Fibroblast of peridontal ligament (primary cell): ENCODE results near the gene IRF1.
"Not testable (repeated sequence)": the region's sequence is repeated elsewhere in the genome, so short reads cannot be mapped to it uniquely, and the experiment has no call there.

Experiments used
- DNase-seq: peaks from one replicate; pipeline ENCODE4 v3.0.0-alpha.2; 2010; ENCODE audit errors: extremely low read depth

IRF1 gene

DNA sequence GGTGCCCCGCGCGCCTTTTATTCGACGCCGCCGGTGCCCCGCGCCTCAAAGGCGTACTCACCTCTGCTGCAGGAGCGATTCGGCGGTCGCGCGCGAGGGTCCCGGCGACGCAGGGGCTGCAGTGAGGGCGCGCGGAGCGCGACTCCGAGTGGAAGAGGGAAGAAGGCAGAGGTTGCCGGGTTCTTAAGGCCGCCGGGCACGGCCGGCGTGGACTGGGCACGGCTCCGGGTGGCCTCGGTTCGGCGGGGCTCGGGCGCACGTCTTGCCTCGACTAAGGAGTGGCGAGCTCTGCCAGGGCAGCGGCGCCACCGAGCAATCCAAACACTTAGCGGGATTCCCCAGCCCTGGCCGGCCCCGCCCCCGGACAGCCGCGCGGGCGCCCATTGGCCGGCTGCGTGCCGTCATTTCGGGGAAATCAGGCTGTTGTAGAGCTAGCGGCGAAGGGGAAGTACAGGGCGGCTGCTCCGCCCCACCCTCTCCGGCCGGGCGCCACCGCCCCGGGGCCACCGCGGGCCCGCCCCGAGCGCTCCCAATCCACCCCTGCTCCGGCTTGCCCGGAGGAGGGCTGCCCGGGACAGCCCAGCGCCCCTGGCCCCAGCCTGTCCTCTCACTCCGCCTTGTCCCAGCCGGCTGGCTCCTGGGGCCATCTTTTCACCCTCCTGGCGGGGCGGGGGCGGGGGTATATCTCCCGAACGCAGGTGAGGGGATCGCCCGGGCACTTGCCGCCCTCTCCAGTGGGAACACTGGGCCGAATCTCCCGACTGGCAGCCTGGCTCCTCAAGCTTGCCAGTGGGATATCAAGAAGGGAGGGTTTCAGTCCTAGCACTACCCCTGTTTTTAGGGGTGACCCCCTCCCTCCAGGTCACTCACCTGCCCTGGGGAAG, at the start of gene IRF1:
Gene IRF1 (minus strand): TSS at position 290 of the 884 bp plus-strand sequence. CDS start 1,295 bp downstream, outside the sequence.
- peak; percentile 95 for DNase-seq

- DNase-seq = no peak
These were observed 49.6 kb upstream of the IRF1 start for GRCh38 chr5:132540149-132540548.

GRCh38 chr5:132539716-132540115, 49.1 kb upstream of the IRF1 start:
- DNase-seq = no peak

GRCh38 chr5:132530946-132531345, 40.4 kb upstream of the IRF1 start:
- no peak for DNase-seq

DNA sequence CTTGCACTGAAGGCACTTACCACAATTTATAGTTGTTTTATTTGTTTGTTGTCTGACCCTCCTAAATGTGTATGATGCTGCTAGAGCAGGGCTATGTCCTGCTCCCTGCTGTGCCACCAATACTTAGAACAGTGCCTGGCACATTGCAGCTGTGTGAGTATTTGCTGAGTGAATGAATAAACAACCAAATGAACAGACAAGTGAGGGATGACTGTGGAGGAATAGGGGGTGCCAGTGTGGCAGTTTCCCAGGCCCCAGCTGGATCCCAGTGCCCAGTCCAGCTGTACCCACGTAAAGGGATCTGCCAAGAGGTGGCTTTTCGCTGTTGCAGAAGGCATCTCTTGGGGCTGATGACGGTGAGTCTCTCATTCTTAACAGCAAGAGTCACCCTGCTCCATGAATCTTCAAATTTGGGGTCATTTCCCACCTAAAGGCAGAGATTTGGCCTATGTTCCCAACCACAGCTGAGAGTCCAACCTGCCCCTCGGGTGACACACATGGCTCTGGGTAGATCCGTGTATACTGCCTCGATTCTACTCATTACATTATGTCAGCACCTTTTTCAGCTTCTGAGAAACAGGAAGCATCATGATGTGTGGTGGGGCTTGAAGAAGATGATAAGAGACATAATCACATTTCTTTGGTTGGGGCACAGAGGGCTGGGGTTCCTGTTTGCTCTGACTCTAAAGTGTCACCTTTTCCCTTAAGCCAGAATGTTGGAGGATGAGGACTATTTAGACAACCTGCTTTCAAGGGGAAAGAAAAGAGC, 38.5 kb upstream of the IRF1 start:
- DNase-seq = no peak

GRCh38 chr5:132528021-132528420, 37.4 kb upstream of the IRF1 start:
- no peak for DNase-seq

GRCh38 chr5:132526974-132527564, 36.5 kb upstream of the IRF1 start:
- no peak for DNase-seq

- peak; percentile 62 for DNase-seq
These were observed 35.9 kb upstream of the IRF1 start for GRCh38 chr5:132526290-132526973.

DNA sequence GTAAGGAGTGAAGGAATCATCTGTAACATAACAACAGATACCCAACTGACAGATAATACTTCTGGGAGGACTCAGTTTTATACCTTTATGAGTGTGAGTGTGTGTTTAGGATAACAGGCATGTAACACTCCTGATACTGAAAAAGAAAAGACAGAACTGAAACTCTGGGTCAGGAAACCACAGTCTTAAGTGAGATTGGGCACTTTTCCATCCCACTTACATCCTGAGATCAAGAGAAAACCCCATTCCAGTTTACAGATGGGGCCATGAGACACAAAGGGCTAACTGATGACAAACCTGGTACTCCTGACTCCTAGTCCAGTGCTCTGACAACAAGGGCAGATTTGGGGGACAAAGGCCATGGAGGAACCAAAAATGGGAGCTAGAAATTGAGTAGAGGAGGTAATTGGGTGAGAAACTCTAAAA, 34.7 kb upstream of the IRF1 start:
- DNase-seq = no peak

GRCh38 chr5:132524877-132525276, 34.3 kb upstream of the IRF1 start:
- not testable (repeated sequence) for DNase-seq

DNA sequence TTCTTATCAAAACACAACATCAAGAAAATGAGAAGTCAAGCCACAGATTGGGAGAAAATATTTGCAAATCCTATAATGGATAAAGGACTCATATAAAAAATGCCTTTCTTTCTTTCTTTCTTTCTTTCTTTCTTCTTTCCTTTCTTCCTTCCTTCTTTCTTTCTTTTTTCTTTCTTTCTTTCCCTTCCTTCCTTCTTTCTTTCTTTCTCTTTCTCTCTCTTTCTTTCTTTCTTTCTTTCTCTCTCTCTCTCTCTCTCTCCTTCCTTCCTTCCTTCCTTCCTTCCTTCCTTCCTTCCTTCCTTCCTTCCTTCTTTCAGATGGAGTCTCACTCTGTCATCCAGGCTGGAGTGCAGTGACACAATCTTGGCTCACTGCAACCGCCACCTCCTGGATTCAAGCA, 31.5 kb upstream of the IRF1 start:
- not testable (repeated sequence) for DNase-seq

DNA sequence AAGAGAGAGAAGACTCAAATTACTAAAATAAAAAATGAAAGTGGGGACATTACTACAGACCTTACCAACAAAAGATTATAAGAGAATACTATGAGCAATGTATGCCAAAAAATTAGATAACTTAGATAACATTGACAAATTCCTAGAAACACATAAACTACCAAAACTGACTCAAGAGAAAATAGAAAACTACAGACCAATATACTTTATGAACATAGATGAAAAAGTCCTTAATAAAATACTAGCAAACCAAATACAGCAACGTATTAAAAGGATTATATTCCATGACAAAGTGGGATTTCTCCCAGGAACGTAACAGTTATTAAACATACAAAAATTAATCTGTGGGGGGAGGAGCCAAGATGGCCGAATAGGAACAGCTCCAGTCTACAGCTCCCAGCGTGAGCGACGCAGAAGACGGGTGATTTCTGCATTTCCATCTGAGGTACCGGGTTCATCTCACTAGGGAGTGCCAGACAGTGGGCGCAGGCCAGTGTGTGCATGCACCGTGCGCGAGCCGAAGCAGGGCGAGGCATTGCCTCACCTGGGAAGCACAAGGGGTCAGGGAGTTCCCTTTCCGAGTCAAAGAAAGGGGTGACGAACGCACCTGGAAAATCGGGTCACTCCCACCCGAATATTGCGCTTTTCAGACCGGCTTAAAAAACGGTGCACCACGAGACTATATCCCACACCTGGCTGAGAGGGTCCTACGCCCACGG, 23.2 kb upstream of the IRF1 start:
- DNase-seq = not testable (repeated sequence)

DNA sequence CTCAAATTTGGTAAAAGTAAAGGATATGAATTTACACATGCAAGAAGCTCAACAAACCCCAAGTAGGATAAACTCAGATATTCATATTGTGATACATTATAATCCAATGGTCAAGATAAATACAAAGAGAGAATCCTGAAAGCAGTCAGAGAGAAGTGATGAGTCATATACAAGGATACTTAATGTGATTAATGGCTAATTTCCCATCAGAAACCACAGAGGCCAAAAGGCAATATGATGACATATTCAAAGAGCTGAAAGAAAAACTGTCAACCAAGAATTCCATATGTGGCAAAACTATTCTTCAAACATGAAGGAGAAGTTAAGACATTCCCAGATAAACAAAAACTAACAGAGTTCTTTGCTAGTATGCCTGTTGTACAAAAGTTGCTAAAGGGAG, 19.5 kb upstream of the IRF1 start:
- DNase-seq = no peak

DNA sequence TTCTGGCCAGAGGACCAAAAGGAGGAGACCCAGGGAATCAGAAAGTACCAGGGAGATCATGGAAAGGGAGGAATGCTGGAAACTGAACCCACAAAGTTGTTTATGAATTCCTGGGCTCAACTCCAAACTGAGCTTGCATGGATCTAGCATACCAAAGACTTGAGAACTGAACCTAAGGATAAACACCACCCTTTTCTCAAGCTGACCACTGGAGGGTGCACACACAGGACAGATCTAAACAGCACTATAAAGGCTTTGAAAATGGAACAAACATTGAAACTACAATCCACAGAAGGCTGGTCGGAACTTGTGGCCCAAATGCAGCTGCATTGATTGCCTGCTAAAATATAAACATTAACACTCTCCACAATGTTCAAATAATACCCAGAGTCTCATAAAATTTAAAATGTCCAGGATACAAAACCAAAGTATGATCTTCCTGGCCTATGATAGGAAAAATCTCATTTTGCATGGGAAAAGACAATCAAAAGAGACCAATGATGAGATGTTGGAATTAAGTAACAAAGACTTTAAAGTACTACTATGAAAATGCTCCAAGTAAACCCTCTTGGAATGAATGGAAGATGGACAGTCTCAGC, 15.6 kb upstream of the IRF1 start:
- peak; percentile 99 for DNase-seq

- peak; percentile 53 for DNase-seq
These were observed 15.1 kb upstream of the IRF1 start for GRCh38 chr5:132505641-132506040.

- no peak for DNase-seq
These were observed 14.2 kb upstream of the IRF1 start for GRCh38 chr5:132504746-132505145.

DNA sequence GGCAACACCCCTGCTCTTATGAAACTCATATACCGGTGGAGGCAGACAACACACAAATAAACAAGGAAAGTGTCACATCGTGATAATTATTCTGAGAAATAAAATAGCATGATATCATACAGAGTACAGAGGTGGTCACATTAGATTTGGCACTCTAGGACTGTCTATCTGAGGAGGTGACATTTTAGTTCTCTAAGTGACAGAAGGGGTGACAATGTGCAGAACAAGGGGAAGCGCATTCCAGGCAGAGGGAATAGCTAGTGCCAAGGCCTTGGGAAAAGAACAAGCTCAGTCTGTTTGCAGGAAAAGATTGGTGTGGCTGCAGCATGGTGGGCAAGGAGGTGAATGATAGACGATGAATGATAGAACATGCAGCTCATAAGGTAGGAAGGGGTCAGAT, 12.7 kb upstream of the IRF1 start:
- DNase-seq = no peak

DNA sequence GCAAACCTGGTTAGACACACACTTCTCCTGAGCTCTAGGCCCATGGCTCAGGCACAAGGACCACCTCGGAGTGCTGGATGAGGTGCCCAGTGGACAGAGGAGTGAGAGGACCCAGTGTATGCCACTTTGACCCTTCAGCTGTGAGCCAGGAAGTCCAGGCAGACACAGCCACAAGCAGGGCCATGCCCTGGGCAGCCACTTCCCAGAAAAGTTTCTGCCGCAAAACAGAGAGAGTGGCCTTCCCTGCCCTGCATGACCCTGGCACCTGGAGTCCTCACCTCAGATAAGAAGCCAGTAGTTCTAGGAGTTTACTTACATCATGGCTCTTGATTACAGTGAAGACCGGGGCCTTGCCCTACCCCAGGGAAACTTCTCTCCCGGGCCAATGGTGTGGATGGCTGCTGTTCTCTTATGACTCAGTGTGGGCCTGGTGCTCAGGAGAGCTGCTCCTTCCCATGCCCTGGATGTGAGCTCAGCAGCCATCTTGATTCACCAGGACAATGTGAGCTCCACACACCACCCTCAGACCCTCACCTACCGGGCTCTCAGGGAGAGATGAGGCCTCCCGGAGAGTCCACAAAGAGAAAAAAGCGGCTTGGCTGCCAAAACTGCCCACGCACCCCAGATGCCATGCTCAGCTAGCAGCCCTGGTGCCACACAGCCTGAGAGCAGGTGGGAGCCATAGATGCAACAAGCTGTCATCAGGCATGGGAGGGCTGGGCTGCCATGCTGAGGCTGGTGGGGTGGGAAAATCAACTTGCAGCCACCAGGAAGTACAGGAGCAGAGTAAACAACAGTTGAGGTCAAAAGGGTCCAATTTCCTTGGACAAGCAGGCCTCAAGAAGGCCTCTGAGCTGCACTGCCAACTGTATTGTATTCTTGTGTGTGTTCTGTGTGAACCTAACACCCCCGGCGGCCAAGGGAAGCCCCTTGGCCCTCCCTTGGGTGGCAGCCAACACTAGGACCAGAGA, 11.7 kb upstream of the IRF1 start:
- DNase-seq = peak; percentile 41

DNA sequence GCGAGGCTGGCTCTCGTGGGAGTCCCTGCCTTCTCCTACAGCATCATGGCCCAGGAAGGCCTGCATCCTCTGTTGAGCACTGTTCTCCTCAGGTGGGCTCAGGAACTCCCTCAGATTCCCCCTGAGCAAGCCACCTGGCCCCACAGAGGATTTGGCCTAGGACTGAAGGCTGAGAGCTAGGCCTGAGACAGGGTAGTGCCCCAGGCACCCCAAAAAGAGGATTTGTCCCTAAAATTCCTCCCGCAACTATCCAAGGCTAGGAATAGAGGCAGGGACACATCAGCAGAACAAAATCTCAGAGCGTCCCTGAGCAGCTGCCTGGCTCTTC, 11.0 kb upstream of the IRF1 start:
- DNase-seq = no peak
